GM12878 (cell line): ENCODE data around the gene CEP97.

Experiments
- BHLHE40 ChIP-seq, 2 experiments: fragments of 450-650 bp in 1 of 2; IDR thresholded peaks; 2 replicates each; pipeline ENCODE4 v1.6.1; 2011 to 2017; ENCODE audit warnings: low read depth in 2 of 2, borderline replicate concordance in 1 of 2, improper control_type of control experiment in 1 of 2, low read length in 1 of 2, mild to moderate bottlenecking in 1 of 2
- EGR1 ChIP-seq, 2 experiments: IDR thresholded peaks; 1 replicate in 1 of 2; 2 replicates in 1 of 2; pipeline ENCODE4 v1.6.1; 2011 to 2012; ENCODE audit warnings: low read depth in 2 of 2, low read length in 2 of 2, borderline replicate concordance in 1 of 2, mild to moderate bottlenecking in 1 of 2, moderate library complexity in 1 of 2
- HDAC6 ChIP-seq: fragments of 200-600 bp; sonication (generic); IDR thresholded peaks from one replicate; pipeline ENCODE4 v1.8.0; 2017; ENCODE audit warnings: antibody characterized with exemption; ENCODE audit not compliant: unreplicated experiment
- NR2C2 ChIP-seq: IDR thresholded peaks from 2 replicates; pipeline ENCODE4 v1.6.1; 2011; ENCODE audit warnings: borderline replicate concordance, low read depth; ENCODE audit not compliant: control insufficient read depth, insufficient read length
- RELA ChIP-seq: fragments of 450-650 bp; IDR thresholded peaks from 2 replicates; pipeline ENCODE4 v1.8.0; 2014; ENCODE audit warnings: borderline replicate concordance; ENCODE audit not compliant: partially characterized antibody
- SIN3A ChIP-seq: IDR thresholded peaks from 2 replicates; pipeline ENCODE4 v1.6.1; 2012; ENCODE audit warnings: low read depth, low read length, improper control_type of control experiment
- SP1 ChIP-seq: IDR thresholded peaks from one replicate; pipeline ENCODE4 v1.6.1; 2011; ENCODE audit warnings: low read depth, low read length
- STAT3 ChIP-seq: IDR thresholded peaks from 2 replicates; pipeline ENCODE4 v1.6.1; 2011; ENCODE audit warnings: low read depth, low read length, improper control_type of control experiment
- TARDBP ChIP-seq: IDR thresholded peaks from 2 replicates; pipeline ENCODE4 v1.6.1; 2016; ENCODE audit warnings: borderline replicate concordance
- USF2 ChIP-seq: IDR thresholded peaks from 2 replicates; pipeline ENCODE4 v1.6.1; 2011; ENCODE audit warnings: low read depth, low read length, improper control_type of control experiment, borderline replicate concordance
- TF ChIP-seq, protein P1 (sequence below): fragments of 450-650 bp; IDR thresholded peaks from 2 replicates; pipeline ENCODE4 v1.6.1; 2017; ENCODE audit warnings: mild to moderate bottlenecking, moderate library complexity
- TF ChIP-seq, protein P2 (sequence below), 3 experiments: IDR thresholded peaks in 2 of 3; conservative IDR thresholded peaks in 1 of 3; 2 replicates each; pipeline ENCODE4 v1.5.1; 2011; ENCODE audit warnings: low read depth in 3 of 3, low read length in 3 of 3, mild to moderate bottlenecking in 3 of 3, control low read depth in 2 of 3, moderate library complexity in 2 of 3, inconsistent platforms in 1 of 3, mixed read lengths in 1 of 3; ENCODE audit not compliant: control insufficient read depth in 2 of 3, insufficient read depth in 1 of 3; ENCODE audit errors: extremely low read depth in 1 of 3
- TF ChIP-seq, protein P3 (sequence below): IDR thresholded peaks from 2 replicates; pipeline ENCODE4 v1.6.1; 2012; ENCODE audit warnings: mild to moderate bottlenecking, low read depth, low read length
- TF ChIP-seq, protein P4 (sequence below): fragments of 150-350 bp; IDR thresholded peaks from 2 replicates; pipeline ENCODE4 v1.6.1; 2016; ENCODE audit warnings: low read depth, low read length

DNA sequence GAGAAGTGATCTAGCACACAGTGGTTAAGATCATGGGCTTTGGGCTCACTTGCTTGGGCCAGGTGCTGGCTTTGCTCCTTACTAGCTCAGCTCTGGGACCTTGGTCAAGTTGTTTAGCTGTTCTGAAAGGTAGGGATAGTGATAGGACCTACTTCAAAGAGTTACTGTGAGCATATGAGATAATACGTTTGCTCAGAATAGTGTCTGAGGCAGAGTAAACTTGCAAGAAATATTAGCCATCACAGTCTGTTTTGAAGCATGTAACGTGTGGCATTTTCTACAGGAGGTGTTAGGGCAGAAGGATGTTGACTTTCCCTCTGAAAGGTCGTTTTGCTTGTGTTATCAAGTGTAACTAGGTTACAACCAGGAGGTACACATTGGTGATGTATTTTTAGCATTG, 90.4 kb downstream of the CEP97 start:
- TF ChIP-seq, protein P1, sequence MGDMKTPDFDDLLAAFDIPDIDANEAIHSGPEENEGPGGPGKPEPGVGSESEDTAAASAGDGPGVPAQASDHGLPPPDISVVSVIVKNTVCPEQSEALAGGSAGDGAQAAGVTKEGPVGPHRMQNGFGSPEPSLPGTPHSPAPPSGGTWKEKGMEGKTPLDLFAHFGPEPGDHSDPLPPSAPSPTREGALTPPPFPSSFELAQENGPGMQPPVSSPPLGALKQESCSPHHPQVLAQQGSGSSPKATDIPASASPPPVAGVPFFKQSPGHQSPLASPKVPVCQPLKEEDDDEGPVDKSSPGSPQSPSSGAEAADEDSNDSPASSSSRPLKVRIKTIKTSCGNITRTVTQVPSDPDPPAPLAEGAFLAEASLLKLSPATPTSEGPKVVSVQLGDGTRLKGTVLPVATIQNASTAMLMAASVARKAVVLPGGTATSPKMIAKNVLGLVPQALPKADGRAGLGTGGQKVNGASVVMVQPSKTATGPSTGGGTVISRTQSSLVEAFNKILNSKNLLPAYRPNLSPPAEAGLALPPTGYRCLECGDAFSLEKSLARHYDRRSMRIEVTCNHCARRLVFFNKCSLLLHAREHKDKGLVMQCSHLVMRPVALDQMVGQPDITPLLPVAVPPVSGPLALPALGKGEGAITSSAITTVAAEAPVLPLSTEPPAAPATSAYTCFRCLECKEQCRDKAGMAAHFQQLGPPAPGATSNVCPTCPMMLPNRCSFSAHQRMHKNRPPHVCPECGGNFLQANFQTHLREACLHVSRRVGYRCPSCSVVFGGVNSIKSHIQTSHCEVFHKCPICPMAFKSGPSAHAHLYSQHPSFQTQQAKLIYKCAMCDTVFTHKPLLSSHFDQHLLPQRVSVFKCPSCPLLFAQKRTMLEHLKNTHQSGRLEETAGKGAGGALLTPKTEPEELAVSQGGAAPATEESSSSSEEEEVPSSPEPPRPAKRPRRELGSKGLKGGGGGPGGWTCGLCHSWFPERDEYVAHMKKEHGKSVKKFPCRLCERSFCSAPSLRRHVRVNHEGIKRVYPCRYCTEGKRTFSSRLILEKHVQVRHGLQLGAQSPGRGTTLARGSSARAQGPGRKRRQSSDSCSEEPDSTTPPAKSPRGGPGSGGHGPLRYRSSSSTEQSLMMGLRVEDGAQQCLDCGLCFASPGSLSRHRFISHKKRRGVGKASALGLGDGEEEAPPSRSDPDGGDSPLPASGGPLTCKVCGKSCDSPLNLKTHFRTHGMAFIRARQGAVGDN, result no peak
- TF ChIP-seq TARDBP (no peak), EGR1 (IDR thresholded peaks at IDR 0.05; ENCODE audit: borderline replicate concordance in 1 of 2, low read depth in 2 of 2, low read length in 2 of 2) (no peak), BHLHE40 (IDR thresholded peaks at IDR 0.05; ENCODE audit: borderline replicate concordance in 1 of 2, low read depth in 2 of 2, low read length in 1 of 2) (no peak), RELA (no peak), USF2 (no peak), SP1 (no peak), STAT3 (no peak), SIN3A (no peak), NR2C2 (no peak), HDAC6 (no peak)
- TF ChIP-seq, protein P2, sequence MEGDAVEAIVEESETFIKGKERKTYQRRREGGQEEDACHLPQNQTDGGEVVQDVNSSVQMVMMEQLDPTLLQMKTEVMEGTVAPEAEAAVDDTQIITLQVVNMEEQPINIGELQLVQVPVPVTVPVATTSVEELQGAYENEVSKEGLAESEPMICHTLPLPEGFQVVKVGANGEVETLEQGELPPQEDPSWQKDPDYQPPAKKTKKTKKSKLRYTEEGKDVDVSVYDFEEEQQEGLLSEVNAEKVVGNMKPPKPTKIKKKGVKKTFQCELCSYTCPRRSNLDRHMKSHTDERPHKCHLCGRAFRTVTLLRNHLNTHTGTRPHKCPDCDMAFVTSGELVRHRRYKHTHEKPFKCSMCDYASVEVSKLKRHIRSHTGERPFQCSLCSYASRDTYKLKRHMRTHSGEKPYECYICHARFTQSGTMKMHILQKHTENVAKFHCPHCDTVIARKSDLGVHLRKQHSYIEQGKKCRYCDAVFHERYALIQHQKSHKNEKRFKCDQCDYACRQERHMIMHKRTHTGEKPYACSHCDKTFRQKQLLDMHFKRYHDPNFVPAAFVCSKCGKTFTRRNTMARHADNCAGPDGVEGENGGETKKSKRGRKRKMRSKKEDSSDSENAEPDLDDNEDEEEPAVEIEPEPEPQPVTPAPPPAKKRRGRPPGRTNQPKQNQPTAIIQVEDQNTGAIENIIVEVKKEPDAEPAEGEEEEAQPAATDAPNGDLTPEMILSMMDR (IDR thresholded peaks at IDR 0.05 in 2 of 3, conservative IDR thresholded peaks at IDR 0.05 in 1 of 3; ENCODE audit: control insufficient read depth in 2 of 3, extremely low read depth in 1 of 3, insufficient read depth in 1 of 3, low read depth in 3 of 3, low read length in 3 of 3), result no peak
- TF ChIP-seq, protein P3, sequence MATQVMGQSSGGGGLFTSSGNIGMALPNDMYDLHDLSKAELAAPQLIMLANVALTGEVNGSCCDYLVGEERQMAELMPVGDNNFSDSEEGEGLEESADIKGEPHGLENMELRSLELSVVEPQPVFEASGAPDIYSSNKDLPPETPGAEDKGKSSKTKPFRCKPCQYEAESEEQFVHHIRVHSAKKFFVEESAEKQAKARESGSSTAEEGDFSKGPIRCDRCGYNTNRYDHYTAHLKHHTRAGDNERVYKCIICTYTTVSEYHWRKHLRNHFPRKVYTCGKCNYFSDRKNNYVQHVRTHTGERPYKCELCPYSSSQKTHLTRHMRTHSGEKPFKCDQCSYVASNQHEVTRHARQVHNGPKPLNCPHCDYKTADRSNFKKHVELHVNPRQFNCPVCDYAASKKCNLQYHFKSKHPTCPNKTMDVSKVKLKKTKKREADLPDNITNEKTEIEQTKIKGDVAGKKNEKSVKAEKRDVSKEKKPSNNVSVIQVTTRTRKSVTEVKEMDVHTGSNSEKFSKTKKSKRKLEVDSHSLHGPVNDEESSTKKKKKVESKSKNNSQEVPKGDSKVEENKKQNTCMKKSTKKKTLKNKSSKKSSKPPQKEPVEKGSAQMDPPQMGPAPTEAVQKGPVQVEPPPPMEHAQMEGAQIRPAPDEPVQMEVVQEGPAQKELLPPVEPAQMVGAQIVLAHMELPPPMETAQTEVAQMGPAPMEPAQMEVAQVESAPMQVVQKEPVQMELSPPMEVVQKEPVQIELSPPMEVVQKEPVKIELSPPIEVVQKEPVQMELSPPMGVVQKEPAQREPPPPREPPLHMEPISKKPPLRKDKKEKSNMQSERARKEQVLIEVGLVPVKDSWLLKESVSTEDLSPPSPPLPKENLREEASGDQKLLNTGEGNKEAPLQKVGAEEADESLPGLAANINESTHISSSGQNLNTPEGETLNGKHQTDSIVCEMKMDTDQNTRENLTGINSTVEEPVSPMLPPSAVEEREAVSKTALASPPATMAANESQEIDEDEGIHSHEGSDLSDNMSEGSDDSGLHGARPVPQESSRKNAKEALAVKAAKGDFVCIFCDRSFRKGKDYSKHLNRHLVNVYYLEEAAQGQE, result no peak
- TF ChIP-seq, protein P4, sequence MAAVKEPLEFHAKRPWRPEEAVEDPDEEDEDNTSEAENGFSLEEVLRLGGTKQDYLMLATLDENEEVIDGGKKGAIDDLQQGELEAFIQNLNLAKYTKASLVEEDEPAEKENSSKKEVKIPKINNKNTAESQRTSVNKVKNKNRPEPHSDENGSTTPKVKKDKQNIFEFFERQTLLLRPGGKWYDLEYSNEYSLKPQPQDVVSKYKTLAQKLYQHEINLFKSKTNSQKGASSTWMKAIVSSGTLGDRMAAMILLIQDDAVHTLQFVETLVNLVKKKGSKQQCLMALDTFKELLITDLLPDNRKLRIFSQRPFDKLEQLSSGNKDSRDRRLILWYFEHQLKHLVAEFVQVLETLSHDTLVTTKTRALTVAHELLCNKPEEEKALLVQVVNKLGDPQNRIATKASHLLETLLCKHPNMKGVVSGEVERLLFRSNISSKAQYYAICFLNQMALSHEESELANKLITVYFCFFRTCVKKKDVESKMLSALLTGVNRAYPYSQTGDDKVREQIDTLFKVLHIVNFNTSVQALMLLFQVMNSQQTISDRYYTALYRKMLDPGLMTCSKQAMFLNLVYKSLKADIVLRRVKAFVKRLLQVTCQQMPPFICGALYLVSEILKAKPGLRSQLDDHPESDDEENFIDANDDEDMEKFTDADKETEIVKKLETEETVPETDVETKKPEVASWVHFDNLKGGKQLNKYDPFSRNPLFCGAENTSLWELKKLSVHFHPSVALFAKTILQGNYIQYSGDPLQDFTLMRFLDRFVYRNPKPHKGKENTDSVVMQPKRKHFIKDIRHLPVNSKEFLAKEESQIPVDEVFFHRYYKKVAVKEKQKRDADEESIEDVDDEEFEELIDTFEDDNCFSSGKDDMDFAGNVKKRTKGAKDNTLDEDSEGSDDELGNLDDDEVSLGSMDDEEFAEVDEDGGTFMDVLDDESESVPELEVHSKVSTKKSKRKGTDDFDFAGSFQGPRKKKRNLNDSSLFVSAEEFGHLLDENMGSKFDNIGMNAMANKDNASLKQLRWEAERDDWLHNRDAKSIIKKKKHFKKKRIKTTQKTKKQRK, result no peak
